Measurements from ENCODE around the gene SHISA4.

Gene SHISA4

DNA sequence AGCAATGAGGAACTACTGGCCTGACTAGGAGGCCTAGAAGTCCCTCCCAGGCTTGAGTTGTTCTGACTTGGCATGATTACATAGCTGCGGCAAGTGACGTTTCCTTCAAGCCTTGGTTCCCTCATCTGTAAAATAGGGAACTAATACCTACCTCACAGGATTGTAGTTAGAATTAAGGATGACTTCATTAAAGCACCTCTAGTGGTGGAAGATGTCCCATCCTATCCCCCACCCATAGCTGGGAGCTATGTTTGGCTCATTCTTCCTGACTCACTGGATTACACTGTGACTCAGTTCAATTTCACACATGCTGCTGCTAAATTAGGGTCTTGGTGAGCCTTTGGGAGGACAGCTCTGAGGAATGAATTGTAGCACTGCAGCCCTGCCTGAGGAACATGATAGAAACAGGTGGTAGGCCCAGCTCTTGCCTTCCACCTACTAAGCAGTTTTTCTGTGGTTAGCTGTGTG, 6.0 kb upstream of the SHISA4 start:
- DNase-seq = no peak

DNA sequence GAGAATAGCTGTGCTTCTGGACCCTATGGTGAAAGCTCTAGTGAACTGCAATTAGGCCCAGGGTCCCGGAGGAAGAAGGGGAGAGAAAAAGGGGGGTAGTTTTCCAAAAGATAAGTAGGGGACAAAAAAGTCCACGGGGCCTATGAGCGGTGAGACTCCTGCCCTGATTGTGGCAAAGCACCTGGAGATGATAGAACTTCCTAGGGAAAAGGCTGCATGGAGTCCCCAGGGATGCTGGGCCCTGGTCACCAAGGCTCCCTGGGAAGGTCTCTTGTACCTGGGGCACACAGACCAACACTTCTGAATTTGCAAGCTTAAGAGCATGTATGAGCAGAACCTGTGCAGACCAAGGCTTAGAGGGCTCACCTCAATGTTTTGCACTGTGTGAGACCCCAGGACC, 5.4 kb upstream of the SHISA4 start:
- DNase-seq = no peak

DNA sequence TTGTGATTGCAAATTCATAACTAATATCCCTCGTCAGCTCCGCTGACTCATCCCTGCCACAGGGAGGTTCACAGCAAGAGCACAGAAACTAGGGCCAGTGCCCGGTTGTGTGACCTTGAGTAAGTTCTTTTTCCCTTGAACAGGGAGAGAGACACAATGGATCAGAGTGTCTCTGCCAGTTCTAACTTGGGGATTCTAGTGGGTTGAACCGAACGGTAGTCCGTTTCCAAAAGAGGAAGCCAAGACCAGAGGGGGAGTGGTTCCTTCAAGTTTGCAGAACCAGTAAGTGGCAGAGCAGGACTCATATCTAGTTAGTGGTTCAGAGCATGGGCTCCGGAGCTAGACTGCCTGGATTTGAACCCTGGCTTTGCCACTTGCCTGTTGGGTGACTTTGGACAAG, 4.9 kb upstream of the SHISA4 start:
- no peak for DNase-seq

- no peak for DNase-seq
These were observed 4.3 kb upstream of the SHISA4 start for GRCh38 chr1:201884425-201884824.

DNA sequence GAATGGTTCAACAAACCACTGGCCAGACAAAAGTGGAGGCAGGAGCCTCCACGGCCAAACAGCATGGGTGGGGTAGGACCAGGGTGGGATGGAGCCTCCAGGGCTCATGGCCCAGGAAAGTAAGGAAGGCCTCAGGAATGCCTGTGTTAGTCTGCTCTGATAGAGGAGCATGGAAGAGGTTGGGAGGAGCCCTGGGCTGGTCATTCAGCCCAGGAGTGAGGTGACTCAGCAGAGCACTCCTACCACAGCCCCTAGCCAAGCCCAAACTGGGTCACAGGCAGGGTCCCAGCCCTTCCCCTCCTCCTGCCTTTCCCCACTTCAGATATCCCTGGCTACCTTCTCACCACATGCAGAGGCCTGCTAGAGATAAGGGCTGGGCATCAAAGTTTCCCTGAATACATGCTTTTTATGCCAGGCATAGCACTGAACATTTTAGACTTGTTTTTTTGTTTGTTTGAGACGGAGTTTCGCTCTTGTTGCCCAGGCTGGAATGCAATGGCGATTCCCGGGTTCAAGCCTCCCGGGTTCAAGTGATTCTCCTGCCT, 3.1 kb upstream of the SHISA4 start:
- no peak for DNase-seq

- no peak for DNase-seq
These were observed 2.4 kb upstream of the SHISA4 start for GRCh38 chr1:201886103-201886885.

GRCh38 chr1:201887116-201887866, 1.4 kb upstream of the SHISA4 start:
- no peak for DNase-seq

- DNase-seq = no peak
These were observed 631 bp downstream of the SHISA4 start for GRCh38 chr1:201889090-201889968.

DNA sequence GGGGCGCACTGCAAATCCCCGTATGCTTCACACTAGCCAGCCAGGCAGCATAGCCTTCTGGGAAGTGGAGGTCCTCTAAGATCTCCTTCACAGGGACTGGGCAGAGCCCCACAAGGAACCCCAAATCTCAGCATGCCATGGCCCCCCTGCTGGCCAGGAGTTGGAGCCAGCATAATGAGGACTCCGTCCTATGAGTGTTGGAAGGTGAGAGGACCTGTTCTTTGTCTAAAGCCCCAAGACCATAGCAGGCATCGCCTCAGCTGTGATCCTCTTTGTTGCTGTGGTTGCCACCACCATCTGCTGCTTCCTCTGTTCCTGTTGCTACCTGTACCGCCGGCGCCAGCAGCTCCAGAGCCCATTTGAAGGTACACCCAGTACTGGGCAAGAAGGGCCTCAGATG, 1.5 kb downstream of the SHISA4 start:
- no peak for DNase-seq

GRCh38 chr1:201890806-201891450, 2.2 kb downstream of the SHISA4 start:
- no peak for DNase-seq

DNA sequence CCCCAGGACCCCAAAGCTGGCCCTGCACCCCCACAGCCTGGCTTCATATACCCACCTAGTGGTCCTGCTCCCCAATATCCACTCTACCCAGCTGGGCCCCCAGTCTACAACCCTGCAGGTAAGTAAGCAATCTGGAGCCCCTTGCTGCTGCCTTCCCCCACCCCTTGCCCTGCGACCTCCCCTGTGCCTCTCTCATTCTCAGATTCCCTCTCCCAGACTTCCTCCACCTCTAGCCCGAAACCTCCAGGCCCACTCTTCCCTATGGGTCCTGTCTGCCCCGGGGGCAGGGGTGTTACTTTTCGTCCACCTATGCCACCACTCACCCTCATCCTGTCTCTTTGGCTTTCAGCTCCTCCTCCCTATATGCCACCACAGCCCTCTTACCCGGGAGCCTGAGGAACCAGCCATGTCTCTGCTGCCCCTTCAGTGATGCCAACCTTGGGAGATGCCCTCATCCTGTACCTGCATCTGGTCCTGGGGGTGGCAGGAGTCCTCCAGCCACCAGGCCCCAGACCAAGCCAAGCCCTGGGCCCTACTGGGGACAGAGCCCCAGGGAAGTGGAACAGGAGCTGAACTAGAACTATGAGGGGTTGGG, 2.9 kb downstream of the SHISA4 start:
- DNase-seq = no peak

GRCh38 chr1:201892211-201892610, 3.5 kb downstream of the SHISA4 start:
- DNase-seq = no peak

DNA sequence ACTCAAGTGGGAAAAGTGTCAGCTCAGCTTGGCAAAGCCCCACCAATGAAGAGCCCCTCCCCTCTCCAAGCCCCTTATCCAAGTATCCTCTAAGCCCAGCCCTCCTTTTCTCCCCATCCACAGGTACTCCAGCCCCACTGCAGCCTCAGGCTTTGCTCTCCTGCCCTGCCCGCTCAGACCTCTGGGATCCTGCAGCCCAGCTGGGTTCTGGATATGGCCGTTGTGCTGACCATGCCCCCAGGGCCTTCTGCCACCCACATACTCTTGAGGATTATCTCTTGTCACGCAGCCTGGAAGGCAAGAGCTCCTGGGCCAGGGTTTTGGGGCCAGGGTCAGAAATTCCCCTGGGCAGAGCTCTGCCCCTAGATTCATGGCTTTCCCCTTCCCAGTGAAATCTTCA, 4.7 kb downstream of the SHISA4 start:
- DNase-seq = no peak

DNA sequence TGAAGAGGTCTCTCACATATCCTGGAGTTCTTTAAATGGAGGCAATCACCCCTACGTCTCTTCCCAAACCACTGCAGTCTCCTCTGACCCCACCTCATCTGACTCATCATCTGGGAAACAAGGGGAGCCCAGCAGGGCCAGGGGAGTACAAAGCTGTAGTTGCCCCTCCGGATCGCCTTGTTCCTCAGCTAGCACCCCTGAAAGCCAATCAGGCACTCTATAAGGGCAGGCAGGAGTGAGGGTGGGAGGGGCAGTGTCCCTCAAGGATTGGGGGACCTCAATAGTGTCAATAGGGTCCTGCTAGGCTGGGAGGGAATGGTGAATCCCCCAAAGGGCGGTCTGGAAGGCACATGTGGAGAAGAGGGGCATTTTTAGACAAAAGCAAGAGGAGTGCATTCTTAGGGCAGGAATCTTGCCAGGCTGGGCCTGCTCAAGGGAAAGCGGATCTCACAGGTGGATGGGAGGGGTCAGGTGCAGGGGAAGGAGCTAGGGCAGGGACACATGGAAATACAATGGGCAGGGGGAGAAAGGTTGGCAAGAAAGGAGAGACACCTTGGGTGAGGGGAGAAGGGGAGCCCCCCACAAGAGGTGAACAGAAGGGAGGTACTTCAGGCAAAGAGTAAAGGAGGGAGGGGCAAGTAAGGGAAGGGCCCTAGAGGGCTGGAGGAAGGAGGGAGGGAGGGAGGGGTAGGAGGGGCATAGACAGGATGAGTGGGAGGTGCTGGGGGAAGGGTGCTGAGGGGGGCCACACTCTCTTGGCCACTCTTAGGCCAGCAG, 5.8 kb downstream of the SHISA4 start:
- no peak for DNase-seq

DNA sequence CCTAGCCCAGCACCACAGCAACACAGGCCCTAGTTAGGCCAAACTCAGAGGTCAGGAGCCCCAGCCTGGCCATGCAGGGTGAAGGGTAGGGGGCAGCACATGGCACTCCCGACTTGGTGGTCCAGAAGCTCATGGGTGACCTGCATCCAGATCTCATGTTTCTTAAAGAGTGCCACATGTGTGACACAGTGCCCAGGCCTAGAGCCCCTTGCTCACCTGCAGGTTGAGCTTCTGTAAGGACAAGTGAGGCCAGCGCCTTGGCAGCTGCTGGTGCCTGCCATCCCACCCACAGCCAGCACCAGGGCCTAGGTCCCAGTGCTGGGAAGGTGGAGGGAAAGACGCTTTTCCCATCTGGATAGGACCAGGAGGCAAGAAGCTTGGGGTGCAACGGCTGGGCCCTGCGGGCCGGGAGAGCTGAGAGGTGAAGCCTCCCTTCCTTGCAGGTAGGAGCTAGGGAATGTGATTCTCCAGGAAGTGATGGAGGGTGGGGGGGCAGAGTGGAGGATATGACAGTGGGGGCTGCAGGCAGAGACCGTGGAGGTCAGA, 6.5 kb downstream of the SHISA4 start:
- DNase-seq = no peak

- peak; percentile 82 for DNase-seq
These were observed 7.5 kb downstream of the SHISA4 start for GRCh38 chr1:201895913-201896807.

- DNase-seq = no peak
These were observed 8.3 kb downstream of the SHISA4 start for GRCh38 chr1:201896951-201897391.

DNA sequence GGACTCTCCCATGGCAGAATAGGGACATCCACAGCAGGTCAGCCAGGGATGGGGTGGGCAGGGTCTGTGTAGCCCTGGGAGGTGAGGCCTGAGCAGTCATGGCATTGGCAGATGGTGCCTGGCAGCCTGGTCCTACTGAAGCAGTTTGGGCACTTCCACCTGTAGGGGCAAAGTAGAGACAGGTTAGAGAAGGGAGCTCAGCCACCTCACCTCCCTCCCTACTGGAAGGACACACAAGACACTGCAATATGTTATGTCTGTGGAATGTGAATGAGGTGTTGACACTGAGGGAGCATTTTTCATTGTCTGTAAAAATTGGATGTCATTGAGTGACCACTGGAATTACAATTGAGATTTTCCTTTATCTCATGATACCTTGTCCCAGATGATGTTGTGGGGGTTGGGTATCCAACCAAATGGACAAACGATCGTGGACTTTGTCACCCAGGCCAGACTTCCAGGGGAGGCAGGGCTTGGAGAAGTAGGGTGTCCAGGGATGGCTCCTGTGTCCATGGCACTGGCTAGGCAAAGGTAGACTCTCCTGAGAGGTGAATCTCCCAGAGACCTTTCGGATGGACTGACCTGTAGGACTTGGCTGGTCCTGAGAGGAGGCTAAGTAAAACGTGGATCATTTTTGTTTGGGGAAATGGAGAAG, 9.7 kb downstream of the SHISA4 start:
- no peak for DNase-seq

DNA sequence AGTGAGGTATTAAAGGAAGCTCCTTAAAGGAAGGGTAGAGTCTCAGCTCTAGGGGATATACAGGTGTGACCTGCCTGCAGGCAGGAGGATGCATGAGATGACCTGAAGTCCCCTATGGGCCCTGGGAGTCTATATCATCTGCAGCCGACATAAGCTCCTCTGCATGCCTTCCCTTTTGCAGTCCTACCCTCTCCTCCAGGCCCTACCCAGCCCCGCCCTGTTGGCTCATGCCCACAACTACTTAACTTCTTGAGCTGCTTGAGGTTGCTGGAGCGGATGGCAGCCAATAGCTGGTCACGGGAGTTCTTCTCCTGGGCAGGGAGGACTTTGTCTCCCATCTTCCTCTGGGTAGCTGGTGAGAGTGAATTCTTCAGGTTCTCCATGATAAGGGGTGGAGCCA, 10.3 kb downstream of the SHISA4 start:
- no peak for DNase-seq

Measured in activated naive CD4-positive, alpha-beta T cell treated with Interleukin-2 at 50 U/mL for 16 hours (primary cell).